GM12878 (cell line): Measurements from ENCODE around the gene KCNG1. TPM values are rescaled to one million over a fixed set of nuclear protein-coding genes. Genes with fewer than 3 reads are reported as not detected.
A peak's percentile ranks its signal among the peaks of the same experiment; 100 is the strongest.

Experiments
- ATAC-seq: fragments of 200-7000 bp; cut with Tn5 transposase; 3 replicates; pipeline ENCODE4 v1.9.1; 2020; ENCODE audit warnings: mild to moderate bottlenecking, moderate library complexity
- BruUV-seq: library from RNA; stranded (reverse); fragments of 400-500 nt; replicated peaks from 2 replicates; lab custom pipeline; 2021; lab: Mats Ljungman, UMichigan
- CTCF ChIA-PET: fragments of 300-600 bp; sonication (Branson Sonifier 250); formaldehyde crosslinking; extraction: SDS; loops from one replicate; lab custom pipeline; 2021; ENCODE audit warnings: inconsistent platforms; lab: Yijun Ruan, JAX
- POLR2A ChIA-PET: fragments of 350-600 bp; formaldehyde crosslinking; extraction: SDS; loops from one replicate; lab custom pipeline; 2021; ENCODE audit warnings: inconsistent platforms; lab: Charles Lee
- RAD21 ChIA-PET: fragments of 300-600 bp; sonication (Branson Sonifier 250); formaldehyde crosslinking; loops from one replicate; lab custom pipeline; 2023; ENCODE audit warnings: antibody characterized with exemption; ENCODE audit not compliant: unreplicated experiment; lab: Charles Lee
- SMC1A ChIA-PET: fragments of 300-600 bp; sonication (Branson Sonifier 250); formaldehyde crosslinking; loops from one replicate; lab custom pipeline; 2023; ENCODE audit not compliant: unreplicated experiment, uncharacterized antibody; lab: Charles Lee
- DNase-seq: peaks from one replicate; pipeline ENCODE4 v3.0.0-alpha.2; 2011; ENCODE audit warnings: low read depth, low spot score
- FAIRE-seq: peaks from 3 replicates; lab custom pipeline; 2011; peaks lifted over from hg19 to GRCh38; lab: Jason Lieb, UNC
- H2AFZ ChIP-seq: 2 replicates; pipeline ENCODE4 v1.6.0; 2011; ENCODE audit warnings: low read depth, low read length, control low read depth; ENCODE audit not compliant: control insufficient read depth
- H3K27ac ChIP-seq: 2 replicates; pipeline ENCODE4 v1.5.1; 2011; ENCODE audit warnings: control low read depth; ENCODE audit not compliant: control insufficient read depth, insufficient read depth
- H3K27me3 ChIP-seq, 2 experiments: replicated peaks in 1 of 2; 2 replicates each; pipeline versions ENCODE4 v1.6.0 to v1.6.1; 2011; ENCODE audit warnings: low read length in 1 of 2; ENCODE audit not compliant: control insufficient read depth in 2 of 2, insufficient read depth in 2 of 2
- H3K36me3 ChIP-seq, 2 experiments: 2 replicates each; pipeline ENCODE4 v1.5.1; 2011; ENCODE audit warnings: low read length in 1 of 2; ENCODE audit not compliant: control insufficient read depth in 2 of 2, insufficient read depth in 2 of 2
- H3K4me1 ChIP-seq: 2 replicates; pipeline ENCODE4 v1.6.1; 2011; ENCODE audit warnings: mild to moderate bottlenecking, low read length, moderate library complexity, mixed read lengths; ENCODE audit not compliant: control insufficient read depth, insufficient read depth
- H3K4me2 ChIP-seq: 2 replicates; pipeline ENCODE4 v1.6.0; 2011; ENCODE audit warnings: control low read depth; ENCODE audit not compliant: control insufficient read depth, insufficient read depth
- H3K4me3 ChIP-seq: fragments of 200-600 bp; sonication (generic); 2 replicates; pipeline ENCODE4 v1.5.1; 2016
- H3K79me2 ChIP-seq: 2 replicates; pipeline ENCODE4 v1.6.0; 2011; ENCODE audit warnings: low read length; ENCODE audit not compliant: control insufficient read depth, insufficient read depth
- H3K9ac ChIP-seq: 2 replicates; pipeline ENCODE4 v1.8.0; 2011; ENCODE audit warnings: low read length, control low read depth, mixed read lengths; ENCODE audit not compliant: control insufficient read depth, insufficient read depth
- H3K9me3 ChIP-seq: replicated peaks from 3 replicates; pipeline ENCODE4 v1.5.1; 2011; ENCODE audit warnings: mild to moderate bottlenecking, low read length; ENCODE audit not compliant: control insufficient read depth, insufficient read depth
- H4K20me1 ChIP-seq: 2 replicates; pipeline ENCODE4 v1.6.0; 2011; ENCODE audit not compliant: control insufficient read depth, insufficient read depth
- ASH2L ChIP-seq: fragments of 300-600, 200-600 bp; sonication (generic); IDR thresholded peaks from 2 replicates; pipeline ENCODE4 v1.6.1; 2017; ENCODE audit warnings: low read depth, mild to moderate bottlenecking, borderline replicate concordance
- BACH1 ChIP-seq: fragments of 450-650 bp; IDR thresholded peaks from 2 replicates; pipeline ENCODE4 v1.6.1; 2017; ENCODE audit warnings: mild to moderate bottlenecking, borderline replicate concordance
- CHD1 ChIP-seq: IDR thresholded peaks from 2 replicates; pipeline ENCODE4 v1.6.1; 2012; ENCODE audit warnings: low read depth, low read length, improper control_type of control experiment
- MYB ChIP-seq: fragments of 150-350 bp; IDR thresholded peaks from 2 replicates; pipeline ENCODE4 v1.6.1; 2014; ENCODE audit warnings: mild to moderate bottlenecking, low read depth, low read length, borderline replicate concordance
- RAD51 ChIP-seq: fragments of 450-650 bp; IDR thresholded peaks from 2 replicates; pipeline ENCODE4 v1.6.1; 2016; ENCODE audit warnings: moderate library complexity, mild to moderate bottlenecking, inconsistent platforms
- RCOR1 ChIP-seq: conservative IDR thresholded peaks from 2 replicates; pipeline ENCODE4 v1.6.1; 2012; ENCODE audit warnings: low read depth, low read length, improper control_type of control experiment
- RFX5 ChIP-seq: IDR thresholded peaks from 2 replicates; pipeline ENCODE4 v1.6.1; 2011; ENCODE audit warnings: low read depth, low read length, improper control_type of control experiment
- RUNX3 ChIP-seq: IDR thresholded peaks from 2 replicates; pipeline ENCODE4 v1.6.1; 2012; ENCODE audit warnings: low read length, inconsistent platforms
- SMAD5 ChIP-seq: IDR thresholded peaks from 2 replicates; pipeline ENCODE4 v1.6.1; 2016; ENCODE audit warnings: antibody characterized with exemption, low read depth
- SMC3 ChIP-seq: IDR thresholded peaks from 2 replicates; pipeline ENCODE4 v1.6.1; 2011; ENCODE audit warnings: low read length, improper control_type of control experiment, borderline replicate concordance
- SPI1 ChIP-seq: IDR thresholded peaks from 2 replicates; pipeline ENCODE4 v1.6.1; 2011; ENCODE audit warnings: low read depth, mild to moderate bottlenecking, low read length, moderate library complexity, borderline replicate concordance; ENCODE audit not compliant: insufficient read depth
- YY1 ChIP-seq: IDR thresholded peaks from 2 replicates; pipeline ENCODE4 v1.6.1; 2011; ENCODE audit warnings: low read depth, mild to moderate bottlenecking, low read length
- WGBS: methylation state at CpG from one replicate; pipeline ENCODE4 v1.1.6; 2016; ENCODE audit warnings: low lambda C conversion rate; ENCODE audit not compliant: insufficient replicate concordance, insufficient coverage; ENCODE audit errors: missing lambda C conversion rate; 5-methylcytosine and 5-hydroxymethylcytosine counted together
- in situ Hi-C: fragments of 300-500 bp; cut with MboI; formaldehyde crosslinking; loops from 9 replicates; pipeline ENCODE4 v1.14.3; 2018; ENCODE audit warnings: mixed read lengths
- intact Hi-C: fragments of 100-400 bp; cut with micrococcal nuclease; formaldehyde crosslinking; loops from one replicate; pipeline ENCODE4 v1.14.2; 2022; ENCODE audit not compliant: unreplicated experiment
- polyA plus RNA-seq, 11 experiments: library from polyadenylated mRNA; depleted of rRNA in 4 of 11; unstranded in 6 of 11; stranded (reverse) in 5 of 11; fragments of >200 nt; fragmentation: Nextera tagmentation in 4 of 11; fragmentation: Illumina TruSeq in 1 of 11; extraction: Ambion mirVana in 4 of 11; extraction: Trizol in 1 of 11; gene quantifications; 1 replicate in 1 of 11; 2 replicates in 10 of 11; pipeline versions ENCODE4 v1.2.1 to v1.2.3, GENCODE V29; 2011 to 2016; ENCODE audit warnings: inconsistent platforms in 2 of 11, missing spikeins in 2 of 11, low read depth in 1 of 11
- total RNA-seq, 4 experiments: library from RNA; depleted of rRNA in 3 of 4; stranded (reverse); fragments of >200 nt in 3 of 4; fragmentation: Illumina TruSeq in 1 of 4; extraction: Trizol in 1 of 4; gene quantifications; 2 replicates each; pipeline versions ENCODE4 v1.2.1 to v1.2.3, GENCODE V29; 2013 to 2021
- TF ChIP-seq, protein P1 (sequence below), 3 experiments: IDR thresholded peaks in 2 of 3; conservative IDR thresholded peaks in 1 of 3; 2 replicates each; pipeline ENCODE4 v1.5.1; 2011; ENCODE audit warnings: low read depth in 3 of 3, low read length in 3 of 3, mild to moderate bottlenecking in 3 of 3, control low read depth in 2 of 3, moderate library complexity in 2 of 3, inconsistent platforms in 1 of 3, mixed read lengths in 1 of 3; ENCODE audit not compliant: control insufficient read depth in 2 of 3, insufficient read depth in 1 of 3; ENCODE audit errors: extremely low read depth in 1 of 3
- TF ChIP-seq, protein P2 (sequence below): IDR thresholded peaks from 2 replicates; pipeline ENCODE4 v1.6.1; 2011; ENCODE audit warnings: borderline replicate concordance, low read depth, mild to moderate bottlenecking, moderate library complexity, mixed read lengths, low read length; ENCODE audit not compliant: insufficient read depth; ENCODE audit errors: extremely low read length
- TF ChIP-seq, protein P3 (sequence below): fragments of 450-650 bp; IDR thresholded peaks from 2 replicates; pipeline ENCODE4 v1.6.1; 2014; ENCODE audit warnings: mild to moderate bottlenecking
- TF ChIP-seq, protein P4 (sequence below): fragments of 450-650 bp; IDR thresholded peaks from 2 replicates; pipeline ENCODE4 v1.6.1; 2016; ENCODE audit warnings: mild to moderate bottlenecking

Gene KCNG1
- total and polyA plus RNA-seq, 10 of the 15 experiments (the other 5 are each of a cell fraction or from before 2014, with no cell fraction given): not detected

DNA sequence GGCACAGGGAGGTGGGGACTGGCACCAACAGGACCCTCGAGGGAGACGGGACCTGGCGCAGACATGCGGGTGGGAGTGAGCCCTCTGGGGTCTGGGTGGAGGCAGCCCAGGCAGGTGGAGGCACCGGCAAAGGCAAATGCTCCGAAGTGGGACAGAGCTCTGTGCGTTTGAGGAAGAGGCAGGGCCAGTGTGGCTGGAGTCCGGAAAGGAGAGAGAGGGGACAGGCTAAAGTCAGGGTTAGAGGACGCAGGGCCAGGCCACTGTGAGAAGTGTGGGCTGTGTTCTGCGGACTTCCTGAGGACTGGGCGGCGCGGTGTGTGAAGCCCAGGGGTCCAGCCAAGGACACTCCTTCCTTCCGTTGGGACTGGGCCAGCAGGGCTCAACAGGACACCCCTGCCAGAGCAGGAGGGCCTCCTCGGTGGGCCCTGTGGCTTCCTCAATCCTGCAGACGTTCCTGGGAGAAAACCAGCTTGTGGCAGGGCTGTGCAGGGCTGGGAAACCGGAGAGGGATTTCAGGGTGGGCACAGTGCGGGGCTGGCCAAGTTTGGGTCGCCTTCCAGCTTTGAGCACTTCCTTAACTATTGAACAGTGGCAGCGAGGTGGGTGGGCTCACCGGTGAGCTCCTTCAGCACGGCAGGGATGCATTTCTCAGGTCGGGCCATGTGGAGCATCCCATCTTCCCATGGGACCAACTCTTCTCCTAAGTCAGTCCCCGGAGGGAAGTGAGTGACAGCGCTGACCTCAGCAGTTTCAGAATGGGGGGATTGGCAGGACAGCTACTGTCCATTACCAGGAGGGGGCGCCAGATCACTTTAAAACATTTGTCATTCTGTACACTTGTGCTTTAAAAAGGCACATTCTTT, 41.8 kb downstream of the KCNG1 start:
- H3K36me3 ChIP-seq: no peaks in the 10 kb centered on the region
- BruUV-seq: no TSS peak
- no peaks in the 10 kb centered on the region for H3K4me1 ChIP-seq
- ChIA-PET SMC1A (interaction anchor here (0.8 to 1.9 kb wide), 6 partner anchors 23 to 345 kb away, joined by 3 to 12 read pairs (median 4); partner anchors contain the start of genes BCAS4, DPM1 and MOCS3), CTCF (interaction anchor here (0.5 to 14.7 kb wide), 33 partner anchors 9 to 645 kb away, joined by 3 to 177 read pairs (median 4); partner anchors contain the start of genes BCAS4, DPM1 and MOCS3), POLR2A (no interaction called here), RAD21 (interaction anchor here (1.4 to 4.4 kb wide), 3 partner anchors 23 to 191 kb away, joined by 4 to 28 read pairs (median 5); partner anchors contain the start of genes BCAS4, DPM1 and MOCS3)
- H3K4me2 ChIP-seq: no peak overlapping the region; the same call in 1 of the 2 replicates
- no peak overlapping the region for H2AFZ ChIP-seq
- no peak overlapping the region for H3K27ac ChIP-seq
- no peak overlapping the region for H3K4me3 ChIP-seq
- no peaks in the 10 kb centered on the region for H3K79me2 ChIP-seq
- no peaks in the 10 kb centered on the region; a peak in 1 of 4 replicates for H3K27me3 ChIP-seq
- H3K9me3 ChIP-seq: no peaks in the 10 kb centered on the region
- no peak overlapping the region for H3K9ac ChIP-seq
- intact Hi-C loops (loop anchor here (5.0 to 10.0 kb wide), 3 partner anchors 189 to 641 kb away; no protein-coding TSS in a partner anchor), in situ Hi-C loops (loop anchor here (10.0 kb wide), 1 partner anchor 644 kb away; no protein-coding TSS in a partner anchor)
- ATAC-seq (peak; percentile 88), FAIRE-seq (peak; percentile 86), DNase-seq (peak; percentile 2)
- 34% methylated on average over 26 of the region's 26 CpGs for WGBS
- H4K20me1 ChIP-seq: no peaks in the 10 kb centered on the region; the same call in 1 of the 2 replicates
- TF ChIP-seq SMC3: peak; percentile 48
- TF ChIP-seq, protein P1, sequence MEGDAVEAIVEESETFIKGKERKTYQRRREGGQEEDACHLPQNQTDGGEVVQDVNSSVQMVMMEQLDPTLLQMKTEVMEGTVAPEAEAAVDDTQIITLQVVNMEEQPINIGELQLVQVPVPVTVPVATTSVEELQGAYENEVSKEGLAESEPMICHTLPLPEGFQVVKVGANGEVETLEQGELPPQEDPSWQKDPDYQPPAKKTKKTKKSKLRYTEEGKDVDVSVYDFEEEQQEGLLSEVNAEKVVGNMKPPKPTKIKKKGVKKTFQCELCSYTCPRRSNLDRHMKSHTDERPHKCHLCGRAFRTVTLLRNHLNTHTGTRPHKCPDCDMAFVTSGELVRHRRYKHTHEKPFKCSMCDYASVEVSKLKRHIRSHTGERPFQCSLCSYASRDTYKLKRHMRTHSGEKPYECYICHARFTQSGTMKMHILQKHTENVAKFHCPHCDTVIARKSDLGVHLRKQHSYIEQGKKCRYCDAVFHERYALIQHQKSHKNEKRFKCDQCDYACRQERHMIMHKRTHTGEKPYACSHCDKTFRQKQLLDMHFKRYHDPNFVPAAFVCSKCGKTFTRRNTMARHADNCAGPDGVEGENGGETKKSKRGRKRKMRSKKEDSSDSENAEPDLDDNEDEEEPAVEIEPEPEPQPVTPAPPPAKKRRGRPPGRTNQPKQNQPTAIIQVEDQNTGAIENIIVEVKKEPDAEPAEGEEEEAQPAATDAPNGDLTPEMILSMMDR (IDR thresholded peaks at IDR 0.05 in 2 of 3, conservative IDR thresholded peaks at IDR 0.05 in 1 of 3; ENCODE audit: control insufficient read depth in 2 of 3, extremely low read depth in 1 of 3, insufficient read depth in 1 of 3, low read depth in 3 of 3, low read length in 3 of 3): peak; percentile 70 to 90 (median 74)
- TF ChIP-seq, protein P2, sequence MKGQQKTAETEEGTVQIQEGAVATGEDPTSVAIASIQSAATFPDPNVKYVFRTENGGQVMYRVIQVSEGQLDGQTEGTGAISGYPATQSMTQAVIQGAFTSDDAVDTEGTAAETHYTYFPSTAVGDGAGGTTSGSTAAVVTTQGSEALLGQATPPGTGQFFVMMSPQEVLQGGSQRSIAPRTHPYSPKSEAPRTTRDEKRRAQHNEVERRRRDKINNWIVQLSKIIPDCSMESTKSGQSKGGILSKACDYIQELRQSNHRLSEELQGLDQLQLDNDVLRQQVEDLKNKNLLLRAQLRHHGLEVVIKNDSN: no peak
- no peak for TF ChIP-seq RAD51
- no peak for TF ChIP-seq ASH2L
- TF ChIP-seq, protein P3, sequence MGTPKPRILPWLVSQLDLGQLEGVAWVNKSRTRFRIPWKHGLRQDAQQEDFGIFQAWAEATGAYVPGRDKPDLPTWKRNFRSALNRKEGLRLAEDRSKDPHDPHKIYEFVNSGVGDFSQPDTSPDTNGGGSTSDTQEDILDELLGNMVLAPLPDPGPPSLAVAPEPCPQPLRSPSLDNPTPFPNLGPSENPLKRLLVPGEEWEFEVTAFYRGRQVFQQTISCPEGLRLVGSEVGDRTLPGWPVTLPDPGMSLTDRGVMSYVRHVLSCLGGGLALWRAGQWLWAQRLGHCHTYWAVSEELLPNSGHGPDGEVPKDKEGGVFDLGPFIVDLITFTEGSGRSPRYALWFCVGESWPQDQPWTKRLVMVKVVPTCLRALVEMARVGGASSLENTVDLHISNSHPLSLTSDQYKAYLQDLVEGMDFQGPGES: no peak
- TF ChIP-seq MYB: no peak
- no peak for TF ChIP-seq RCOR1
- TF ChIP-seq SPI1: peak; percentile 40; the same call in 1 of the 2 replicates
- no peak for TF ChIP-seq BACH1
- no peak for TF ChIP-seq CHD1
- TF ChIP-seq, protein P4, sequence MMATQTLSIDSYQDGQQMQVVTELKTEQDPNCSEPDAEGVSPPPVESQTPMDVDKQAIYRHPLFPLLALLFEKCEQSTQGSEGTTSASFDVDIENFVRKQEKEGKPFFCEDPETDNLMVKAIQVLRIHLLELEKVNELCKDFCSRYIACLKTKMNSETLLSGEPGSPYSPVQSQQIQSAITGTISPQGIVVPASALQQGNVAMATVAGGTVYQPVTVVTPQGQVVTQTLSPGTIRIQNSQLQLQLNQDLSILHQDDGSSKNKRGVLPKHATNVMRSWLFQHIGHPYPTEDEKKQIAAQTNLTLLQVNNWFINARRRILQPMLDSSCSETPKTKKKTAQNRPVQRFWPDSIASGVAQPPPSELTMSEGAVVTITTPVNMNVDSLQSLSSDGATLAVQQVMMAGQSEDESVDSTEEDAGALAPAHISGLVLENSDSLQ: peak; percentile 90
- no peak for TF ChIP-seq RFX5
- TF ChIP-seq SMAD5: no peak
- no peak for TF ChIP-seq RUNX3
- TF ChIP-seq YY1: peak; percentile 62; the same call in 1 of the 2 replicates
